GM19043 (cell line): ENCODE results near the gene CFAP210.

Experiments used
- ATAC-seq: cut with Tn5 transposase; IDR thresholded peaks from one replicate; pipeline ENCODE4 v1.9.1; 2021; ENCODE audit warnings: low read depth; ENCODE audit not compliant: unreplicated experiment

The CFAP210 gene, protein sequence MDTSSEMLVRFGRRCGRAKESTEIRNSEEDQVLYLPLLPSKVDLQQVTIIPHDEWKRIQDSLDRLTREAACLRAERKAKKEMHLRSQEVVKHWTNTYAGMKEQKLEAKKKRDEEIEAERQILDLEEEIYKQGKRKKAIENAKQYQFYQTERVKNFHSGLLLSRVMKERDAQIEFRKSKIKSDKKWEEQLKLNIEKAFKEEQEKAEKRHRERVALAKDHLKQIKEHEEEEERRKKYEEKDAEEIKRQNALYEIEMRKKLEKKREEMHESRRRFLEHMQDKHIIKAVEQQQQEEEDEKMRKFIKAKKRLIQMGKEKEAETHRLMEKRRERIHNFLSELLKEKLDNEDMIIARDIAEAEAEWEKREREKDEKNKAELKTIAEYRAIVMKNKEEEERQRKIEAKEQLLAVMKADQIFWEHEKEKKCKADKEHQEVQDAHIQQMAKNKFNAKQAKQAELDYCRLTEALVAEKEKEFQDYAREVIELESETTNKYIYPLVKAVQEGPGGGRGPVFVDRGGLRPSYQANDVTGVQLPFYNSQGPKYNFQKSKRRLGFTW

DNA sequence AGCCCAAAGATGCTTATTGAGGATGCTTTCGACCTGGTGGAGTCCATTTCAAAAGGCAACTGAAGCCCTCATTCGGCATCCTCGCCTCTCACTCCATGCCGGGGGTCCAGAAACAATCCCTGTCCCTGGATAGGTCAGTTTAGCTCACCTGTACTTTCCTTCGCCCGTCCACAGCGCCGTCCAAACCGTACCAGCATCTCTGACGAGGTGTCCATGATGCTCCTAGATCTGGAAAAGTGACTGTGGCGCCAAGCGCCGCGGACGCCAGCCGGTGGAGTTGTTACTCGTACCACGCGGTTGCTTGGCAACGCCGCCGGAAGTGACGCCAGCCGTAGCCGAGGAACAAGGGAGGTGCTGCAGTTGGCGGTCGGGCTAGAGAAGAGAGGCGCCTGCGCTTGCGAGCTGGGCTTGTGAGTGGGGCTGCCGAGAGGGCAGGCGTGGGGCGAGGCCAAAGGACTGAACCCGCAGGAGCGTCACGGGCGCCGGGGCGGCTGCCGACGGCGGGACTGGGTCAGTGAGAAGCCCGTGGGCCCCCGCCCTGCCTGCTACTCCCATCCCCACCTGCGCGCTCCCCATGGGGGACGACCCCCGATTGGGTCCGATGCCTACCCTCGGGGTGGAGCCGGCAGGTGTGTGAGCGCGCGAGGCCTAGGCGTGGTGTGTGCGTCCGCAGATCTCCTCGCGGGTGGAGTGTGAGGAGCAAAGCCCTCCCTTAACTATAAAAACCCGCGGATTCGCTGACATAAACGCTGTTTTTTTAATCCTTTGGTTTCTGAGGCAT is at the start of gene CFAP210, which contains the start of gene PHOSPHO2:
Gene CFAP210, minus strand, starts transcription at position 293 of the 781 bp plus-strand sequence. Its CDS starts 78 bp downstream, at position 215.
Gene PHOSPHO2, plus strand, starts transcription at position 357 of the 781 bp plus-strand sequence. CDS start 6,503 bp downstream, outside the sequence.
- ATAC-seq: peak; percentile 99

DNA sequence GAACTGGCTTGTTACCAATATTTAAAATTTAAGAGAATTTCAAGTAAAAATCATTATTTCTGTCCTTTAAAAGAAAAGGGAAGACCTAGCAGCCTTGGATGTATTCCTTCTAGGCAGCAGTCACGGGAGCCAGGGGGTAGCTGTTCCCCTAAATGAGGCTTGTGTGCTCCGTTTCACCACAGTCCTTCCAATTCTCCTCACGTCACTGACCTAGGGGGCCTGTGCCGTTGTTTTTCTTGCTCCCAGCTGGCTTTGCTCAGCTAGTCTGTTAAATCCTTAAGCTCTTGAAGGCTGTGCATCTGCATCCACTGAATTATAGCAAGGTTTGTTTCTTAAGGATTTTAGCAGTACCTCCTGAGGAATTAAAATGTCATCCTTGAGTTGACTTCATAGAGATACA is 49.3 kb upstream of the CFAP210 start:
- ATAC-seq: no peak

DNA sequence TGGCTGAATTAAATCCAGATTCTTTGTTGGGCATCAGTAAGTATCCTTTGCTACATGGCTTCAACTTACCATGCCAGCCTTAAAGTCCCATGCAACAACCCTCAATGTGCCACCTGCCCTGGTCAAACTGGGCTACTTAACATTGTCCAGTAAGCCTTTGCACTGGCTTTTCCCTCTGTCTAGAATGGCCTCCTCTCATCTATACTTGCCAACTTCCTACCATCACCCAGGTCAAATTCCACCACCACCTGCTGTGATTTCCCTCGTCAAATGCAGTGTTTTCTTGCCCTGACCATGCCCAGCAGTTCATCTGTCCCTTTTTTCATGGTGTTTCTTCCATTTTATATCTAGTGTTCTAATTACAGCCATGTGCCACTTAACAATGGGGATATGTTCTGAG is 45.1 kb upstream of the CFAP210 start:
- ATAC-seq: no peak

DNA sequence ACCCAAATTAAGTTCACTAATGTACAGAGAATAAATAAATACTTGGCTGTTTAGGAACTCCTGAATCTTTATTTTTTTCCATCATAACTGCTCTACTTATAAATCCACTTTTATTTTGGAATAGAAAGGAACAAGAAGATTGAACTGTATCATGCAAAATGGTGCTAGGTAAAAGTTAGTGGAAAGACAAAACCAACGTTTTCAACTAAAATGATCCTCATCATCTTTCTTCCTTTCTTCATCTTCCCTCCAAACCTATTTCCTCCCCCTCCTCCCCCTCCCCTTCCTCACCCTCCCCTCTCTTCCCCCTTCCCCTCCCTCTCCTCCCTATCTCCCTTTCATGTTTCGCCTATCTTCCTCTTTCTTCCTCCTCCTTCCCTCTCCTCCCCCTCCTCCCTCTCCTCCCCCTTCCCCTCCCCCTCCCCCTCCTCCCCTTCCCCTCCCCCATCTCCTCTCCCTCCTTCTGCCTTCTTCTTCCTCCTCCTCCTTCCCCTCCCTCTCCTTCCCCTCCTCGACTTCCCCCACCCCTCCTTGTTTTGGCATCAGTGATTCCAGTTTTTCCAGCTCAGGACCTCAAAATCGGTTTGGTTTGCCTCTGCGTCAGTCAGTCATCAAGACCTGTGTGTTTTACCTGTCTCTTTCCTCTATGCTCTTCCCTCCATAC is 44.5 kb upstream of the CFAP210 start:
- no peak for ATAC-seq

DNA sequence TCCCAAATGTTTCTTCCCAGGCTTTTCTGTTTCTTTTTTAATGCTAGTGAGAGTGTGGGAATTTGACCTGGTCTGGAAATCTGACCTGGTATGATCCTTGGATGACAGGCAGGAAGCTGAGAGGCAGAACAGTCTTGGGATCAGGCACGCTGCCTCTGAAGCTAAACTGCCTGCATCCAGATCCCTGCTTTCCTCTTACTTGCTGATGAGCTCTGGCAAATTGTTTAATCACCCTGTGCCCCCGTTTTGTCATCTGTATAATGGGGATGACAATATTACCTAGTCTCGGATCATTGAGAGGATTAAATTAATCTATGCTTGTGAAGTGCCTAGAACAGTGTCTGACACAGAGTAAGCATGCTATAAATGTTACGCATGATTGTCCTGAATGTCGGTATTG is 42.7 kb upstream of the CFAP210 start:
- ATAC-seq: no peak

DNA sequence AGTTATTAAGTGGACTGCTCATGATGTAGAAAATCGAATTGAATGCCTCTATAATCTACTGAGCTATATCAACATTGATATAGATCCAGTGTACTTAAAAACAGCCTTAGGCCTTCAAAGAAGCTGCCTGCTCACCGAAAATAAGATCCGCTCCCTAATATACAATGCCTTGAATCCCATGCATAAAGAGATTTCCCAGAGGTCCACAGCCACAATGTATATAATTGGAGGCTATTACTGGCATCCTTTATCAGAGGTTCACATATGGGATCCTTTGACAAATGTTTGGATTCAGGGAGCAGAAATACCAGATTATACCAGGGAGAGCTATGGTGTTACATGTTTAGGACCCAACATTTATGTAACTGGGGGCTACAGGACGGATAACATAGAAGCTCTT is 41.4 kb upstream of the CFAP210 start:
- ATAC-seq: no peak

DNA sequence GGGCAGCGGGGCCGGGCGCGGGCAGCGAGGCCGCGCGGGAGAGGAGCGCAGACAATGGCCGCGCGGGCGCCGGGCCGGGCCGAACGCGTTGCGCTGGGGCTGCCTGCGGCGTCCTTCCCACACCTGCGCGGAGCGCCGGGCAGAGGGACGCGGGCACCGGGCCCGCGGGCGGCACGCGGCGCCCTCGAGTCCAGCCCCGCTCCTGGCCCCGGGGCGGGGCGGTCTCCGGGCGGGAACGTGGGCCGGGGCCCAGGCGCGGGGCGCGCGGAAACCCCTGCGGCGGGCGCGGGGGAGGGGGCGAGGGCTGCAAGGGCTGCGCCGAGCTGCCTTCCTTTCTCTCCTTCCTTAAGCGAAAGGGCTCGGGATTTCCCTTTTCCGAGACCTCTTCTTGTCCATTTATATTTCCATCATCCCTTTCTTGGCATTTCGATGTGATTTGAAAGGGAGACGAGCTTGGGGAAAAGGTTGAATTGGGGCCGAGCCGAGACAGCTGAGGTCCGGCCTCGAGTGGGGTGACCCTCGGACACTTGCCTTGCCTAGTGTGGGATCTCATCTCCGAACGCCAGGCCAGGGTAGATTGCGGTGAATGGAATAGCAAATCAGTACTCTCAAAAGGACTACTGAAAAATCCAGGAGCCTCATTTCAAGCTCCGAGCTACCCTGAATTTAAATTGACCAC is 40.1 kb upstream of the CFAP210 start:
- peak; percentile 39 for ATAC-seq

DNA sequence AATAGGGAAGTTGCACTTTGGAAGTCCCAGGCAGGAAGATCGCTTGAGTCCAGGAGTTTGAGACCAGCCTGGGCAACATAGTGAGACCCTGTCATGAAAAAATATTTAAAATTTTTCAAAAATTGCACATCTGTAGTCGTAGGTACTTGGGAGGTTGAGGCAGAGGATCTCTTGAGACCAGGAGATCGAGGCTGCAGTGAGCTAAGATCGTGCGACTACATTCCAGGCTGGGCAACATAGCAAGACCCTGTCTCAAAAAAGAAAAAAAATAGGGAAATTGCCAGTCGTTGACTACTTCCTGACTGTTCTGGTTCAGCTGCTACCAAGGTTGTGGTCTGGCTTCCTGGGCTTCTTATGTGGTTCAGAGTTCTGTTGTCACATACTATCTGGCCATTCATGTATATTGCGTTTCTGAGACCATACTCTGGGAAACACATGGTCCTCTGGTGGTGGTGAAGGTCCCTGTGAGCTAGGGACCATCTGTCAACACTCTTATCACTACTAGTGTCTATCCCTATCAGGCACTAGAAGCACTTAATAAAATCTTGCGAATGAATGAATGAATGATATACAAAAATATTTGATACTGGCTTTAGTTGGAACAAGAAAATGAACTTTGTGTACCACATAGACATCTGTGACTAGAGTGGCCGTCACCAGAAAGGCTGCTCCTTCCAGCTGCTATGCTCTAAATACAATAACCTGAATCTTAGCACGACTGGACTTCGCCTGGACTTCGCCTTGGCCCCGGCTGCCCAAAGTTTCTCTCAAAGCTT is 38.6 kb upstream of the CFAP210 start:
- ATAC-seq: no peak

DNA sequence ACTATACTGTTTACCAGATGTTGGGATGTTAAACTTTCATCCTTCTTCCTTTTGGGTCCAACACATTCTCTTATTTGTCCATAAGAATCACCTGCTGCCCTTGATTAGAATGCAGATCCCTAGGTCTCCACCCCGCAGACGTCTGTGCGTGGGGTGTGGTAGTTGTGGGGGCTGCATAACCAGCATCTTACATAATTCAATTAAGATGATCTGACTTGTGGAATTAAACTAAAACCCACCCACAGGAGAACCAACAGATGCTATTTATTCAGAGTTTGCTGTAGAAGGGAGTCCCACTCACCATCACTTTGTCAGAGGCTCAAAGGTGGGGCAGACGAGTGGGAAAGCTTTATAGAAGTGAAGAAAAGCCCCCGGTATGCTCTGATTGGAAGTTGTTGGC is 37.9 kb upstream of the CFAP210 start:
- no peak for ATAC-seq

DNA sequence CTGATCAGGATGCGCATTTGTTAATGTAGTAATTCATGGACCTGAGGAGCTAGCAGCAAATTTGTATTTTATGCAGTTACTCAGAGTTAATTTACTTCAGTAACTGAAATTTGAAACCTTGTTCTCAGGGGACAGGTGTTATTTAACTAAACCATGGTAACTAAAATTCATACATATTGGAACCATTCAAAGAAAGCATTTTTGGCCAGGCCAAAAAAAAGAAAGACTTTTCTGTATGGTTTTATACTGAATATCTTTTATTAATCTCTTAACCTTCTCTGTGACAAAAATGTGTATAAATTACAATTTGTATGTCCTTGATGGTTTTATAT is 35.0 kb upstream of the CFAP210 start:
- no peak for ATAC-seq

DNA sequence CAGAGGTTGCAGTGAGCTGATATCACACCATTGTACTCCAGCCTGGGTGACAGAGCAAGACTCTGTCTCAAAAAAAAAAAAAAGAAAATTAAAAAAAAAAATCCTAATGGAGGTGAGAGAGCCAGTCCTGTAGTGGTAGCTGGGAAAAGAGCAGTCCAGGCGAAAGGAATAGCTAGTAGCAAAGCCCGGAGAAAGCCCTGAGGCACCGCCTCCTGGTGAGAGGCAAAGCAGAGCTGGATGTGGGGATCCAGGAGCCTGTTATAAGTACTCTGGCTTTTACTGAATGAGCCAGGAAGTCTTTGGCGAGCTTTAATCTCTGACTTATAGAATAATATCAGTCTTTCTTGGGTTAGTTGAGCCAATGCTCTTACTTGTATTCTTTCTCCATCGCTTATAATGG is 32.9 kb upstream of the CFAP210 start:
- no peak for ATAC-seq

DNA sequence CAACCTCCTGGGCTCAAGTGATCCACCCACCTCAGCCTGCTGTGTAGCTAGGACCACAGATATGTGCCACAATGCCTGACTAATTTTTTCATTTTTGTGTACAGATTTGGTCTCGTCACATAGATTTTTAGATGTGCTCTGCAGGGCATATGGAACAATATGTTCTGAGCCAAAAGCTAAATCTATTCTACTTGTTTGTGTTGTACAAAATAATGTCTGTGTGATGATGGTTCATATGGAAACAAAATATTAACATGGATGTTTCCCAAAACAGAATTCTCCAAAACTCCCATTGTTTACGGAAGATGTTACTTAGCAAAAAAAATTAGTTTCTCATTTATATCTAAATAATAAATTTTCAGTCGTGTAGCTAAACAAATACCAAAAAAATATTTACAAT is 26.8 kb upstream of the CFAP210 start:
- no peak for ATAC-seq

DNA sequence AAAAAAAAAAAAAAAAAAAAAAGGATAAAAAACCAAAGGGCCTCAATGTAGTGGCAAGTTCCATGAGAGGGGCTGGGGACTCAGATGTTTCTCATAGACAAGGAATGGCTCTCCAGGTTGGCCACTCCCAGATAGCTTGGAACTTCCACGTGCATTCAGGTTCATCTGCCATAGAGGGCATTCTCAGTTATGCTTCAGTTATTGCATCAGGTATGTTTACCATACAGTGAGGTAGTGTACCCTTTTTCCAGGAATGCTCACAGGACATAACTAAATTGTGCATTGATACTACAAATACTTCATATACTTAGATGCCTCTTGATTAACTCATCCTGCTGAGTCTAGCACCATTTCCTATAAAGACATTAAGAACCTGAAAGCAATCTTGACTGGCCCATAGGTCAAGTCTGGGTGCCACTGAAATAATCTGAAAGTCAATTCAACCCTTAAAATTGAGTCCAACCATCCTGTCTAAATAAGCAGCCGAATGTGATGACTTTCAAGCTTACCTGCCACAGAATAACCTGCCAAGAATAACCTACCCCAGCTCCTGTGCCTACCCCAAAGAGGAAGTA is 24.8 kb upstream of the CFAP210 start:
- ATAC-seq: no peak

DNA sequence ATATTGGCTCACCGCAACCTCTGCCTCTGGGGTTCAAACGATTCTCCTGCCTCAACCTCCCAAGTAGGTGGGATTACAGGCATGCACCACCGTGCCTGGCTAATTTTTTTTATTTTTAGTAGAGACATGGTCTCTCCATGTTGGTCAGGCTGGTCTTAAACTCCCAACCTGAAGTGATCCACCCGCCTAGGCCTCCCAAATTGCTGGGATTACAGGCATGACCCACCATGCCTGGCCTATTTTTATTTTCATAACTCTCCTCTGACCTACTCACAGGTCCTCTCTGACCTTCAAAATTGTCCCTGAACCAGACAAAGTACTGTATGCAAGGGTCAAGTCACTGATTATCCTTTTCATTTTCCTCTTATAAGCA is 23.5 kb upstream of the CFAP210 start:
- ATAC-seq: no peak

DNA sequence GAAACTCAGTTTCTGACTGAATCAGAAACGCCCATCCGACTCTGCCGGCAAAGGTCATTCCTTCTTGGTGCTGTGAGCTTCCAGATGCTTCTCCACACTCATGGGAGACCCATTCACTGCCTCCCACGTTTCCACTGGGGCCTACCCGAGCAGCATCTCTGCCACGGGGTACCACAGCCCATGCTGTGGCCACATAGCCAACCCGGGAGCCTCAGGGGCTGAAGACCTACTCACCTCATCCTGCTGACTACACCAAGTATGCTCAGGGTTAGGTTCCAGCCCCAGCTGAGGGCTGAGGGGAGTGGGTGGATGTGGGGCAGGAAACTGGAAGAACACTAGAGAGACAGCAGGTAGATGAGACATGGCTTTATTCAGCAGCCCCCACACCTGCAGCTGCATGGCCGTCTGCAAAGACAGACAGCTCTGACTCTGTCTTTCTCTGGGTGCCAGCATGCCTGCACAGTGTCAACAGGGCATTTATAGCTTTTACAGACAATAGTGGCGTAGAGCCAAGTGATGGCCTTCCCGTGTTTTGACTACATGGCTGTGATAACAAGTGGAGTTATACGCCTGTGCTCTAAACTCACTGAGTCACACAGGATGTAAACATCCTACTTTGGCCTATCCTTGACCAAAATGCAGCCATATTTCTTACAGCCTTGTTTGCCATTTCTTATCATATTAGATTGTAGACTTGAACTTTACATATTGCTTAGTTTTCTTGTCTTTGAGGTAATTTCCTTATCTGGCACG is 22.9 kb upstream of the CFAP210 start:
- ATAC-seq: no peak

DNA sequence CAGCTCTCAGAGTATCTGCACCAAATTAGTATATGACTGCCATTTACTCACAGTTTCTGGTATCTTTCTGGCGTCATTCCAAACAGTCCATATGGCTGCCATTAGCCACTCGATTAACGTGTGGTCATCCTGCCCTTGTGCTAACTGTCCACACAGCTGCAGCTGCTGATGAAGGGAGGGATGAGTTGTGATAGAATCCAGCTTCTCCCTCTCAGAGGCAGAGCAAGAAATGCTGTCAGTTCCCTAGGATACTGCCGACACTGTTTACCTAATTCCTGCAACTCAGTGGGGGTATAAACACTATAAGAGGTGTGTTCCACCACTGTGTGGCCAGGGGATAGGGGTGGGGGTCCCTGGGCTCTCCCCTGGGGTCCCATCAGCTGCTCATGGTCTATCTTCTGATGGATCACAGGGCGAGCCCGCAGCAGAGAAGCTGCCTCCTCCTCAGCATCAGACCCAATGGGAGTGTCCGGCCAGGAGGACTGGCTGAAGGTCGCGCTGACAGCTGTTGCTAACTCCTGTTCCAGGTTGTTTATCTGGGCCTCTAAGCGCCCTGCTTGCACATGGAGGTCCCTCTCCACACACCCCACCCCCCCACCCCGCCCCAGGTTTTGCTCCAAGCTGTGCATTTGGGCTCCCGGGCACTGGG is 22.2 kb upstream of the CFAP210 start:
- no peak for ATAC-seq

DNA sequence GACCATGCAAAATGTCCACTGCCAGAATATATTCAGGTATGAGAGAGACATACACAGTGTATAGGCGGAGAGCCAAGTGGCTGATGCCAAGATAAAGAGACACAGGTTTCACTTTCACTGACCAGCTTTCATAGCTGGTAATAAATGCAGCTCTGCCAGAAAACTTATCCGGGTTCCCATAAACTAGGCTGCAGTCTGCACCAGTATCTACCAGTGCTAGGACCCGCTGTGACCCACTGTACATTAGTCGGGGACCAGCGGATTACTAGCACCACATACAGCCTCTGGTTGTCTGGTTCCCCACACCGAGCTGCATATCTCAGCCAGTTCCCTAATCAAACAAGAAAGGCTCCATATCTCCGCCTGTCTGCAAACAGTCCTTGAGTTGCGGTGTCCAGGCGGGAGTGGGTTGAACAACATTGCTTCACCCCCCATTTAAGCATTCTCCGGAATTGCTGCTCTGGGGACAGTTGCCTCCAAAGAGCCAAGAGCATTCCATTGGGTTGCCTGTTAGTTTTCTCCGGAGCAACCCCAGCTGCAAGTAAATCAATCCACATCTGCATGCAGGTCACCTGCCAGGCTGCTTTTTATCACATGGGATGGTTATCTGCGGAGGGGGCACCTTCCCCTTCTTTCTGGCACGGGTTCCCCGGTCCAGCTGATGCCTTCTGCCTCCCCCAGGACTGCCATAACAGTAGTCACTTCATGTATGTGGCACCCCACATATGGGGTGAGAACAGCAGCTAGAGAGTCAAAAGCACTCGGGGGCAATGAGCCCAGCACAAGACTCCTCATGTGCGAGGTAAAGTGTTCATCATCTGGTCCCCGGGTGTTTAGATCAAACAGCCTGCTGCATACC is 21.4 kb upstream of the CFAP210 start:
- no peak for ATAC-seq
